SKM-1 treated with dmso at 0.1 percent for 144 hours (cell line): ENCODE results near the gene AOPEP.
"Not testable (repeated sequence)": the region's sequence is repeated elsewhere in the genome, so short reads cannot be mapped to it uniquely, and the experiment has no call there.

Experiments used
- DNase-seq: peaks from one replicate; lab custom pipeline; 2025; ENCODE audit not compliant: unreplicated experiment; lab: John Stamatoyannopoulos, UW

AOPEP gene

DNA sequence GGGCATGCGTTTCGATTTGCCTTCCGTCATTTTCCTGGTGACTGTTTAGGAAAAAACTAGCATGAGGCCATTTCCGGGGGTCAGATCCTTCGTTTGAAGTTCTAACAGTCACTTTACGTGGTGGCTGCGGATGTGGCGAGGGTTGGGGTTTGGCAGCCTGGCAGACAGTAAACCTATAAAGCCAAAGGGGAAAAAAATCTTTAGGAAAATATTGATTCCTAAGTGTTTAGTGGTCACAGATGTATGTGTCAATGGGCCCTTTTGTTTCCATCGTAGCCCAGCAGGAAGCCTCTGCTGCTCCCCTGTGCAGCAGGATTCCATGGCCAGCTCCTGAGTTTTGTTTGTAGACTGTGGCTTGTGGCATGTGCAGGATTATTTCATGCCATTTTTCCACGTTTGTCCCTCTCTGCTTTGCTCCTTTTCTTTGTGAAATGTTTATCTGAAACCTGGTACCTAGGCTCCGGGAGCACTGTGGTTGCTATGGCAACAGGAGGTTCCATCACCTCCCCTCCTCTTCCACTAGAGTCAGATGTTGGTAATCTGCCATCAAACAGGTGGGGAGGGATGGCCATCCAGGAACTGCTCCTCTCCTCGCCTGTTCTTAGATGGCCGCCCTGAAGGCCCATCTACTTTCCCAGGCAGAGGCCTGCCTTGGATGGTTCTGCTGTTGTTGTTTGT, 202.3 kb downstream of the AOPEP start:
- DNase-seq = no peak

DNA sequence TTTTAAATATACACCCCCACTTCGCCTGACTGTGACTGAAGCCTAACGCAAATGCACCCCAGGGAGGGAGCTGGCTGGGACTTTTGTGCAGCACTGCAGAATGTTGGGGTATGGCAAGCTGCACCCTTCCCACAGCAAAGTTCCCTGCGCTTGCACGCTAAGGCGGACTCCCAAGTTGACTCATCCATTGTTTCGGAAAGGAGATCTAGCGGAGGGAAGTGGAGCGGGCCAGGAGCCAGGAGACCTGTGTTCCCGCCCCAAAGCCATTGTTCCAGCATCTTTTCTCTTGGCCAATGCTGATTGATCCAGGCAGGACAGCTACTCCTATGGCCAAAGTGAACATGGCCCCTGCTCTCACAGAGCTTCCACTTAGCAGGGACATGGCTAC, 202.9 kb downstream of the AOPEP start:
- DNase-seq = no peak

- no peak for DNase-seq
These were observed 204.6 kb downstream of the AOPEP start for GRCh38 chr9:94931036-94931633.

GRCh38 chr9:94931740-94932139, 205.2 kb downstream of the AOPEP start:
- DNase-seq = no peak

GRCh38 chr9:94932652-94933510, 206.4 kb downstream of the AOPEP start:
- no peak for DNase-seq

DNA sequence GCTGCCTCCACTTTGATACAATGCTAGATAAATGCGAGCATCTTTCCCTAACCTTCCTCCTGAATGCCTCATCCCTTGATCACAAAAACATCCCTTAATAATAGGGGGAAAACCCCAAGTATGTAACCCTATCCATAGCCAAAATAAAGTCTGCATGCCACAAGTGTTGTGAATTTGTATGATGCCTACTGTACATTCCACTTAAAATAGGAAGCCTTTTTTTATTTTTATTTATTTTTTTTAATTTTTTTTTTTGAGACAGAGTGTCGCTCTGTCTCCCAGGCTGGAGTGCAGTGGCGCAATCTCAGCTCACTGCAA, 207.0 kb downstream of the AOPEP start:
- DNase-seq = no peak

DNA sequence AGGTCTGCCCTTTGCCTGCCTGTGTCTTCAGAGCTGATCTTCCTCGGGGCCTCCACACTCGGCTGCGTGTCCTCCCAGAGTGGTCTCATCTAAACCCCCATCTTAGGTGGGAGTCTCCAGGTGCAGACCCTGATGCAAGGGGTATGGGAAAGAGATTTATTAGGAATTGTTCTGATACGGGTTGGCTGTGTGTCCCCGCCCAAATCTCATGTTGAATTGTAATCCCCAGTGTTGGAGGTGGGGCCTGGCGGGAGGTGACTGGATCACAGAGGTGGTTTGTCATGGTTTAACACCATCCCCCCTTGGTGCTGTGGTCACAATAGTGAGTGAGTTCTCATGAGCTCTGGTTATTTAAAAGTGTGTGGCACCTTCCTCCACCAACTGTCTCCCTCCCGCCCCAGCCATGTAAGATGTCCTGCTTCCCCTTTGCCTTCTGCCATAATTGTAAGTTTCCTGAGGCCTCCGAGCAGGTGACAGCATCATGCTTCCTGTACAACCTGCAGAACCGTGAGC, 208.4 kb downstream of the AOPEP start:
- DNase-seq = no peak

- no peak for DNase-seq
These were observed 208.9 kb downstream of the AOPEP start for GRCh38 chr9:94935396-94935795.

- no peak for DNase-seq
These were observed 209.9 kb downstream of the AOPEP start for GRCh38 chr9:94936419-94936818.

DNA sequence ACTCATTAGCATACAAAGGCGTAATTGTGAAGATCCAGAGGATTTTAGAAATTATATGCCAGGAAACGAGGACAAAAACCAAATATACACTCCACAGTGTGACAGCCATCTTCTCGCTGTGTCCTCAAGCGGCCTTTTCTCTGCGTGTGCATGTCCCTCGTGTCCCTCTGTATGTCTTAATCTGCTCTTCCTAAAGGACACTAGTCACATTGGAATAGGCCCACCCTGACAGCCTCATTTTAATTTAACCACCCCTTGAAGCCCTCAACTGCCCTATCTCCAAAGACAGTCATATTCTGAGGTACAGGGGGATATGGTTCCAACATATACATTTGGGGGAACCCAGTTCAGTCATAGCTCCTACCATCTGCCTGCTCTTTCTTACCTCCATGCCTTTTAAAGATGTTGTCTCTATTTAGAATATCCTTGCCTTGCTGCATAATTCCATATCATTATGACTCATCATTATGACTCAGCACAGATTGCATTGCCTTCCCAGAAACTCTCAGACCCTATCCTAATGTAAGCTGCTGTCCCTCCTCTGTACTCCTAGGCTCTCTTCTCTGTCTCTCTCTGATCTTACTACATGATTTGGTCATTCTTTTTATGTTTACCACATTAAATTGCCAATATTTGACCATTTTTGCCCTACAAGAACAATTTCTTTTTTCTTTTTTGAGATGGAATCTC, 210.9 kb downstream of the AOPEP start:
- no peak for DNase-seq

GRCh38 chr9:94938384-94938783, 211.9 kb downstream of the AOPEP start:
- no peak for DNase-seq

- not testable (repeated sequence) for DNase-seq
These were observed 213.8 kb downstream of the AOPEP start for GRCh38 chr9:94940296-94940695.

DNA sequence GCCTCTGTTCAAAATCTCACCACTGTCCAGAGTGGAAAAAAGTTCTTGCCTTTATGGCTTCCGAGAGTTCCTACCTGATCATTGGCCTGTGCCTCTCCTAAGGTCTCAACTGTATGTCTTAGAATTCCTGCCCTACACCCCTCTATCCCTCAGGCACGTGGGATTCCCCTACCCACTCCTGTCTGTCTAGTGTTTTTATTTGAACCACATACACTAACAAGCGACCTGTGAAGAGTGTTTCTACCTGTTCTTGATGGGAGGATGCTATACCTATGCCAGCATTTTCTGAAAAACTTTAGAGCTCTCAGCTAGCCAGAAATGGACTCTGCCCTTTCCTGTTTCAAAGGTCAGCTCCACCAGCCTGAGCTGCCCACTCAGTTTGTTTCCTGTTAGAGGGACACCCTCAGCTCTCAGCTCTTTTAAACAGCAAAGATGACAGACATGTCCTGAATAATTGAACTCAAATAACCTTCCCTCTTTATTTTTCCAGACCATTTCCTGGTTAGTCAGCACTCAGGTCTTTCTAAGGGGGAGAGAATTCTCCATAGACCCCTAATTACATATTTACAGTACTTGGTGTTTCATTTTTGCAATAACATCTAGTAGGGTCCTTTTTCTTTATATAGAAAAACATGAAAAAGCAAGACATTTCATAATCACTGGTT, 214.8 kb downstream of the AOPEP start:
- DNase-seq = no peak

- no peak for DNase-seq
These were observed 218.1 kb downstream of the AOPEP start for GRCh38 chr9:94944626-94945025.

GRCh38 chr9:94945197-94946144, 219.0 kb downstream of the AOPEP start:
- no peak for DNase-seq

- no peak for DNase-seq
These were observed 219.8 kb downstream of the AOPEP start for GRCh38 chr9:94946256-94946655.

GRCh38 chr9:94948567-94949235, 222.2 kb downstream of the AOPEP start:
- DNase-seq = no peak

- DNase-seq = no peak
These were observed 222.9 kb downstream of the AOPEP start for GRCh38 chr9:94949370-94949769.

GRCh38 chr9:94950040-94950578, 223.6 kb downstream of the AOPEP start:
- no peak for DNase-seq
